Testis (tissue), 3 donors: ENCODE data around the gene AQP10. TPM values are rescaled to one million over a fixed set of nuclear protein-coding genes. Genes with fewer than 3 reads are reported as not detected.
A peak's percentile ranks its signal among the peaks of the same experiment; 100 is the strongest.
"Not testable (repeated sequence)": the region's sequence is repeated elsewhere in the genome, so short reads cannot be mapped to it uniquely, and the experiment has no call there.

ENCODE experiments used
- DNase-seq: peaks from one replicate; pipeline ENCODE4 v3.0.0-alpha.2; 2019
- H3K27ac ChIP-seq, 2 donors: fragments of 200-600 bp; sonication (generic); one replicate each; pipeline ENCODE4 v1.5.1; 2019
- H3K27me3 ChIP-seq: fragments of 200-600 bp; sonication (generic); one replicate; pipeline ENCODE4 v1.5.1; 2019
- H3K36me3 ChIP-seq: fragments of 200-600 bp; sonication (generic); one replicate; pipeline ENCODE4 v1.5.1; 2017; ENCODE audit warnings: low read depth; ENCODE audit errors: missing control alignments
- H3K4me1 ChIP-seq: fragments of 200-600 bp; sonication (generic); one replicate; pipeline ENCODE4 v1.5.1; 2019
- H3K4me3 ChIP-seq, 2 donors: fragments of 200-600 bp; sonication (generic); one replicate each; pipeline ENCODE4 v1.5.1; 2017 to 2019
- H3K9me3 ChIP-seq: fragments of 200-600 bp; sonication (generic); one replicate; pipeline ENCODE4 v1.5.1; 2017
- POLR2A ChIP-seq: fragments of 450-650 bp; IDR thresholded peaks from one replicate; pipeline ENCODE4 v1.6.1; 2017; ENCODE audit warnings: antibody characterized with exemption, mild to moderate bottlenecking, moderate library complexity
- WGBS, 2 donors: methylation state at CpG; one replicate each; pipeline ENCODE4 v1.1.5; 2018; 5-methylcytosine and 5-hydroxymethylcytosine counted together
- intact Hi-C: fragments of 100-400 bp; cut with DNase I; formaldehyde crosslinking; loops from one replicate; pipeline ENCODE4 v1.15.1; 2023; ENCODE audit warnings: low total_unique reads
- polyA plus RNA-seq: library from polyadenylated mRNA; stranded (reverse); fragments of 350-450 nt; fragmentation: Illumina TruSeq; extraction: RNeasy Lipid Tissue Mini Kit (QIAGEN cat#74804); gene quantifications from one replicate; pipeline ENCODE4 v1.2.3, GENCODE V29; 2014; ENCODE audit warnings: low read depth, low replicate concordance; ENCODE audit not compliant: insufficient read depth
- total RNA-seq, 2 donors: library from RNA; depleted of rRNA; stranded (reverse); fragments of >200 nt; gene quantifications; one replicate each; pipeline ENCODE4 v1.2.3, GENCODE V29; 2016
- TF ChIP-seq, protein P1 (sequence below), 3 experiments: fragments of 450-650 bp in 2 of 3; fragments of 200-600 bp in 1 of 3; sonication (generic) in 1 of 3; IDR thresholded peaks; one replicate each; pipeline ENCODE4 v1.5.1; 2016 to 2019; ENCODE audit warnings: antibody characterized with exemption in 3 of 3, mild to moderate bottlenecking in 2 of 3, moderate library complexity in 1 of 3

The AQP10 gene
- total and polyA plus RNA-seq, 3 donors from 2014 or later: 0.41 to 2.2 (median 2.0) TPM

- TF ChIP-seq, protein P1, sequence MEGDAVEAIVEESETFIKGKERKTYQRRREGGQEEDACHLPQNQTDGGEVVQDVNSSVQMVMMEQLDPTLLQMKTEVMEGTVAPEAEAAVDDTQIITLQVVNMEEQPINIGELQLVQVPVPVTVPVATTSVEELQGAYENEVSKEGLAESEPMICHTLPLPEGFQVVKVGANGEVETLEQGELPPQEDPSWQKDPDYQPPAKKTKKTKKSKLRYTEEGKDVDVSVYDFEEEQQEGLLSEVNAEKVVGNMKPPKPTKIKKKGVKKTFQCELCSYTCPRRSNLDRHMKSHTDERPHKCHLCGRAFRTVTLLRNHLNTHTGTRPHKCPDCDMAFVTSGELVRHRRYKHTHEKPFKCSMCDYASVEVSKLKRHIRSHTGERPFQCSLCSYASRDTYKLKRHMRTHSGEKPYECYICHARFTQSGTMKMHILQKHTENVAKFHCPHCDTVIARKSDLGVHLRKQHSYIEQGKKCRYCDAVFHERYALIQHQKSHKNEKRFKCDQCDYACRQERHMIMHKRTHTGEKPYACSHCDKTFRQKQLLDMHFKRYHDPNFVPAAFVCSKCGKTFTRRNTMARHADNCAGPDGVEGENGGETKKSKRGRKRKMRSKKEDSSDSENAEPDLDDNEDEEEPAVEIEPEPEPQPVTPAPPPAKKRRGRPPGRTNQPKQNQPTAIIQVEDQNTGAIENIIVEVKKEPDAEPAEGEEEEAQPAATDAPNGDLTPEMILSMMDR (IDR thresholded peaks at IDR 0.05): no peak
- TF ChIP-seq POLR2A: no peak
- 87 to 89% methylated on average over 2 of the region's 2 CpGs for WGBS, 2 donors
- Histone ChIP-seq H3K36me3 (peaks cover 4% of the 10 kb centered on the region), H3K9me3 (no peaks in the 10 kb centered on the region), H3K4me1 (peaks cover 4% of the 10 kb centered on the region), H3K27me3 (no peaks in the 10 kb centered on the region), H3K4me3 (no peak overlapping the region), H3K27ac (no peak overlapping the region)
- intact Hi-C loops: no loop called here
- DNase-seq: no peak
Measured at GRCh38 chr1:154338875-154339274, 18.0 kb downstream of the AQP10 start.

GRCh38 chr1:154341366-154341765 lies 20.5 kb downstream of the AQP10 start:
- H3K4me3 ChIP-seq, H3K4me1 ChIP-seq, H3K36me3 ChIP-seq, H3K27me3 ChIP-seq, DNase-seq, H3K9me3 ChIP-seq, intact Hi-C loops, H3K27ac ChIP-seq: not testable (repeated sequence)
- WGBS, 2 donors: 92 to 94% methylated on average over 9 of the region's 9 CpGs

- Histone ChIP-seq H3K27me3 (no peaks in the 10 kb centered on the region), H3K27ac (no peak overlapping the region), H3K36me3 (peaks cover 2% of the 10 kb centered on the region), H3K9me3 (no peaks in the 10 kb centered on the region), H3K4me3 (no peak overlapping the region), H3K4me1 (no peaks in the 10 kb centered on the region)
- intact Hi-C loops: no loop called here
- no peak for TF ChIP-seq POLR2A
- TF ChIP-seq, protein P1 (IDR thresholded peaks at IDR 0.05): no peak
- no peak for DNase-seq
- 89 to 96% methylated on average over 5 to 7 of the region's 7 CpGs for WGBS, 2 donors
Measured at GRCh38 chr1:154342132-154342531, 21.2 kb downstream of the AQP10 start.

DNA sequence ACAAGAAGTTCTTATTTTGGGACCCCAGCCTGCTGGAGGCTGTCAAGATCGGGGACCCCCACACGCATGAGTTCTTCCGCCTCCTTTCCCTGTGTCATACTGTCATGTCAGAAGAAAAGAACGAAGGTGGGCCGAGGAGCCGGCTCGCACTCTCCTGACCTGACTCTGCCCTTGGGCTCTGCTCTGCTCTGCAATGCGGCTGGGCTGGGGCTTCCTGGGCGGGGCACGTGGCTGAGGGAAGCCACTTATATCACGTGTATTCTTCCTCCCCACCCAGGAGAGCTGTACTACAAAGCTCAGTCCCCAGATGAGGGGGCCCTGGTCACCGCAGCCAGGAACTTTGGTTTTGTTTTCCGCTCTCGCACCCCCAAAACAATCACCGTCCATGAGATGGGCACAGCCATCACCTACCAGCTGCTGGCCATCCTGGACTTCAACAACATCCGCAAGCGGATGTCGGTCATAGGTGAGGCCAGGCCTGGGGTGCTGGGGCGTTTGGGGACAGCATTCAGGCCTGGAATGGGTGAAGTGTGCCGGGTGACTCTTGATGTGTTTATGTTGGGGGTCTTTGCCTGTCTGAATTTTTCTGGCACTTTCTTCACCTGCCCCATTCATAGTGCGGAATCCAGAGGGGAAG lies 22.1 kb downstream of the AQP10 start:
- no peak for TF ChIP-seq POLR2A
- TF ChIP-seq, protein P1 (IDR thresholded peaks at IDR 0.05): no peak
- intact Hi-C loops: no loop called here
- Histone ChIP-seq H3K4me1 (no peaks in the 10 kb centered on the region), H3K9me3 (no peaks in the 10 kb centered on the region), H3K4me3 (no peak overlapping the region), H3K36me3 (no peaks in the 10 kb centered on the region), H3K27ac (no peak overlapping the region), H3K27me3 (no peaks in the 10 kb centered on the region)
- DNase-seq: no peak
- 86% methylated on average over 17 to 21 of the region's 21 CpGs for WGBS, 2 donors

GRCh38 chr1:154344977-154345837 lies 24.3 kb downstream of the AQP10 start:
- Histone ChIP-seq H3K4me3 (no peak overlapping the region), H3K9me3 (no peaks in the 10 kb centered on the region), H3K4me1 (peaks cover 5% of the 10 kb centered on the region), H3K27me3 (no peaks in the 10 kb centered on the region), H3K27ac (no peak overlapping the region), H3K36me3 (no peaks in the 10 kb centered on the region)
- 79 to 81% methylated on average over 12 of the region's 12 CpGs for WGBS, 2 donors
- TF ChIP-seq POLR2A: no peak
- TF ChIP-seq, protein P1 (IDR thresholded peaks at IDR 0.05): peak; percentile 34 to 57 (median 56)
- DNase-seq: peak; percentile 65
- intact Hi-C loops: no loop called here
